GM21717 (cell line): ENCODE data around the gene DNAJB12.
"Not testable (repeated sequence)": the region's sequence is repeated elsewhere in the genome, so short reads cannot be mapped to it uniquely, and the experiment has no call there.

Experiments
- ATAC-seq: cut with Tn5 transposase; IDR thresholded peaks from one replicate; pipeline ENCODE4 v1.9.1; 2021; ENCODE audit warnings: mild to moderate bottlenecking, moderate library complexity; ENCODE audit not compliant: unreplicated experiment

Gene DNAJB12

GRCh38 chr10:72332423-72333111 is 22.2 kb downstream of the DNAJB12 start:
- no peak for ATAC-seq

- peak; percentile 39 for ATAC-seq
Measured at GRCh38 chr10:72331575-72332422, 22.9 kb downstream of the DNAJB12 start.

- no peak for ATAC-seq
Measured at GRCh38 chr10:72330069-72330426, 24.7 kb downstream of the DNAJB12 start.

DNA sequence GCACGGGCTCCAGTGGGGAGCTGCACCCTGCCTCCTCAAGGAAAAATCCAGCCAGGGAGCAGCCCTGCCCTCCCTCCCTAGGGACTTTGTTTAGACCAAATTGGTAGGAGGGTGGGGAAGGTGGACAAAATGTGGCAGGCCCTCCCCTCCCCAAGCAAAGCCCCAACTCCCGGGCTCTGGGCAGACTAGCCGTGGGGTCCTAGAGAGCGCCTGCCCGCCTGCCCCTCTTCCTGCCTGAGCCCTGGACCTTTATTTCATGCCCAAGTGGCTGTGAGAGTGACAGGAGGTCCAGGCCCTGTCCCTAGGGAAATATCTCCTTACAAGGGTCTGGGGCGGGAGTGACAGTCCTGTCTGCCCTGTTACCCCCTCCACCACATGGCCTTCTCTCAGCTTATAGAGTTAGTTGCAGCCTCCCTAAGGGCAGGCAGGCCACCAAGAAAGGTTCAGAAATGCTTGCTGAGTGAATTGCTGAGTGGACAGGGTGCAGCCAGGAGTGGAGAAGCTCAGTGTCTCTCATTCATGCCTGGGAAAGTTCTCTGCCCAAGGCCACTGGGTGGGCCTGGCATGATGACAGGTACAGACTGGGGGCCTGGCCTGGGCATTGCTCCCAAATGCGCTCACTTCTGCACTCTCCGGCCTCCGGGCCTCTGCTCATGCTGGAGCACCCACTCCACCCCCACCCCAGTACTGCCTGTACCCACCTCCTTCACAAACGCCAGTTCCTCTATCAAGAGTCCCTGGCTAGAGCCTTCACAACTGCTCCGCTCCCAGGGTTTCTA is 25.2 kb downstream of the DNAJB12 start:
- ATAC-seq, result no peak

DNA sequence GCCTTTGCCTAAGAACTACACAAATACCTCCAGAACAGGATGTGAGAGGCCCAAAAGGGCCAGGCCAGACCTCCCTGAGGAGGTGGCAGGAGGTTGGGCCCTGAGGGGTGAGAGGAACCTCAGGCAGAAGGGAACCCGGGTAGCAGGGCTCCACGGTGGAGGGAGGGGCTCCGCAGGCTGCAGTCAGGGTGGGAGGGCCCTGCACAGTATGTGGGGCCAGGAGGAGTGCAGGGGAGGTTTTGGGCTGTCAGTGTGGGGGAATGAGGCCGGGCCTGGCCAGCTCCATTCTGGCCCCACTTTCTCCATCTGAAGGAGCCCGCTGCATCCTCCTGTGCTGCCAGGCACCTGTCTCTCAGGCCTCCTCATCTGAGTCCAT is 25.9 kb downstream of the DNAJB12 start:
- no peak for ATAC-seq

GRCh38 chr10:72328045-72328828 is 26.5 kb downstream of the DNAJB12 start:
- no peak for ATAC-seq

DNA sequence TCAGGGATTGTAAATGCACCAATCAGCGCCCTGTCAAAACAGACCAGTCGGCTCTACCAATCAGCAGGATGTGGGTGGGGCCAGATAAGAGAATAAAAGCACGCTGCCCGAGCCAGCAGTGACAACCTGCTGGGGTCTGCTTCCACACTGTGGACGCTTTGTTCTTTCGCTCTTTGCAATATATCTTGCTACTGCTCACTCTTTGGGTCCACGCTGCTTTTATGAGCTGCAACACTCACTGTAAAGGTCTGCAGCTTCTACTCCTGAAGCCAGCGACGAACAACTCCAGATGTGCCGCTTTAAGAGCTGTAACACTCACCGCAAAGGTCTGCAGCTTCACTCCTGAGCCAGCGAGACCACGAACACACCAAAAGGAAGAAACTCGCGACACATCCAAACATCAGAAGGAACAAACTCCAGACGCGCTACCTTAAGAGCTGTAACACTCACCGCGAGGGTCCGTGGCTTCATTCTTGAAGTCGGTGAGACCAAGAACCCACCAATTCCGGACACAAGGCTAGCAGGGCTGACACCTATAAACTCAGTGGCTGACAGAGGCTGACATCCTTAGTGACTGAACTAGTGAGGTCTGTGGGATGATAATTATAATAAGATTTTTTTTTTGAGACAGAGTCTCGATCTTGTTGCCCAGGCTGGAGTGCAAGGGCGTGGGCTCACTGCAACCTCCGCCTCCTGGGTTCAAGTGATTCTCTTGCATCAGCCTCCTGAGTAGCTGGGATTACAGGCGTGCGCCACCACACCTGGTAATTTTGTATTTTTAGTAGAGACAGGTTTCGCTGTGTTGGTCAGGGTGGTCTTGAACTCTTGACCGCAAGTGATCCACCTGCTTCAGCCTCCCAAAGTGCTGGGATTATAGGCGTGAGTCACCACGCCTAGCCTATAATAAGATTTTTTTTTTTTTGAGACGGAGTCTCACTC is 27.8 kb downstream of the DNAJB12 start:
- ATAC-seq, result not testable (repeated sequence)

DNA sequence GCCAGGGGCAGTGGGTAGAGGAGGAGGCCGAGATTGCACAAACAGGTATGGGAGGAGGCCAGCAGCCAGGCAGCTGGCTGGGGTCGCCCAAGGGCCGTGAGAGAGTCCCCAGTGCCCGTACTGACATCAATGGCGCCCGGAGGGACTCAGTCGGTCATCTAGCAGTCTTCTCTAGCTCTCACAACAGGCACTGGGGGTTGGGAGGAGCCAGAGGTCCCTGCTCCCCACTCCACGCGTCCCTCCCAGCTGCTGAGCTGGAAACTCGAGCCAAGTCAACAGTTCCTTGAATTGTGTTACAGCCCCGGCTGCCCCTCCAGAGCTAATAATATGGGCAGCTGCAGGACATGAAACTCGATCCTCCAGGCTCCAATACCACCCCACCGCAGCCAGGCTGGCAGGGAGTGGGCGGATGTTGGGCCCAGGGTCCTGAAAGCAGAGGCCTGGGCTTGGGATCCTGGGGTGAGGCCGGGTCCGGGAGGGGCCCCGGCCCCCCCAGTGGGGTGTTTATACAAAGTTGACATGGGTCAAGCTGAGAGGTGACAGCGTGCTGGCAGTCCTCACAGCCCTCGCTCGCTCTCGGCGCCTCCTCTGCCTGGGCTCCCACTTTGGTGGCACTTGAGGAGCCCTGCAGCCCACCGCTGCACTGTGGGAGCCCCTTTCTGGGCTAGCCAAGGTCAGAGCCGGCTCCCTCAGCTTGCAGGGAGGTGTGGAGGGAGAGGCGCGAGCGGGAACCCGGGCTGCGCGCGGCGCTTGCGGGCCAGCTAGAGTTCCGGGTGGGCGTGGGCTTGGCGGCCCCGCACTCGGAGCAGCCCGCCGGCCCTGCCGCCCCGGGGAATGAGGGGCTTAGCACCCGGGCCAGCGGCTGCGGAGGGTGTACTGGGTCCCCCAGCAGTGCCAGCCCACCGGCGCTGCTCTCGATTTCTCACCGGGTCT is 29.2 kb downstream of the DNAJB12 start:
- ATAC-seq, result not testable (repeated sequence)

DNA sequence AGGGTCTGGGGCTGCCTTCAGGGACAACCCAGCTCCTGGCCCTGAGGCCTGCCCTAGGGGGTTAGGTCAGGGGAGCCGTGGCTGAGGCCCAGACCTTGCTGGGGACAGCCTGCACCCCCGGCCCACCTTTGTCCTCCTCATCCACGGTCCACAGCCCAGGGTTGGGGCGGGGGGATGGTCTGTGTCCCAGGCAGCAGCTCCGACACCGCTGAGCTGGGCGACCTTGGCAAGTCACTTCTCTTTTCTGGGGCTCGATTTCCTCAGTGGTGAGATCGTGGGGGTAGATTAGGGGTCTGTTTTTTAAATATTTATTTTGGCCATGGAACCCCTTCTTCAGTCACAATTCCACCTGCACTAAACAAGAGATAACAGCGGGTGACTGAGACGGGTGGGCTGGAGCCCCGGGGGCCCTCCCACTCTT is 30.9 kb downstream of the DNAJB12 start:
- ATAC-seq, result no peak

DNA sequence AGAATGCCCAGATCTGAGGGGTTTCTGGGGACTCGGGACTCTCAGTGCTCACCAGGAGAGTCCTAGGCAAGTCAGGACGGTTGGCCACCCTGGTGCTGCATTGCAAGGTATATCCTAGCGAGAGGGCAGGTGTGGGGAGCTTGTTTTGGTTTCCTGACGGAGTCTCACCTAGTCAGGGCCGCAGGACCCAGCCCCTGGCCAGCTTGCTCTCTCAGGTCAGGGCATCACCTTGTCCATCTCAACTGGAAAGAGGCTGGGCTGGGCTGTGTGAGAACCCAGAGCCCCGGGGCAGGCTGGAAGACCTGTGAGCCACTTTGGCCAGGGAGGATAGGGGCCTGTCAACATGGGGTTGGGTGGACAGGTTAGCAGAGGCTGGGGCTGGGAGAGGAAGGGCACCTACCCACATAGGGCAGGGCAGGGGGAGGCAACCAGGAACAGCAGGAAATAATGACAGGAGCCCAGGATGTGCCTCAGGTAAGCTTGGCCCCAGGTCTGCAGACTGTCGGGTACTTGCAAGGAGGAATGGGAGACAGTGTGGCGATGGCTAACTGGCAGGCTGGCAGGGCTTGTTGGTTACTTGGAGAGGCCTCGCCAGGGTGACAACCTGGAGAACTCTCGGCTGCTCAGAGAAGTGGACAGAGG is 31.5 kb downstream of the DNAJB12 start:
- no peak for ATAC-seq

DNA sequence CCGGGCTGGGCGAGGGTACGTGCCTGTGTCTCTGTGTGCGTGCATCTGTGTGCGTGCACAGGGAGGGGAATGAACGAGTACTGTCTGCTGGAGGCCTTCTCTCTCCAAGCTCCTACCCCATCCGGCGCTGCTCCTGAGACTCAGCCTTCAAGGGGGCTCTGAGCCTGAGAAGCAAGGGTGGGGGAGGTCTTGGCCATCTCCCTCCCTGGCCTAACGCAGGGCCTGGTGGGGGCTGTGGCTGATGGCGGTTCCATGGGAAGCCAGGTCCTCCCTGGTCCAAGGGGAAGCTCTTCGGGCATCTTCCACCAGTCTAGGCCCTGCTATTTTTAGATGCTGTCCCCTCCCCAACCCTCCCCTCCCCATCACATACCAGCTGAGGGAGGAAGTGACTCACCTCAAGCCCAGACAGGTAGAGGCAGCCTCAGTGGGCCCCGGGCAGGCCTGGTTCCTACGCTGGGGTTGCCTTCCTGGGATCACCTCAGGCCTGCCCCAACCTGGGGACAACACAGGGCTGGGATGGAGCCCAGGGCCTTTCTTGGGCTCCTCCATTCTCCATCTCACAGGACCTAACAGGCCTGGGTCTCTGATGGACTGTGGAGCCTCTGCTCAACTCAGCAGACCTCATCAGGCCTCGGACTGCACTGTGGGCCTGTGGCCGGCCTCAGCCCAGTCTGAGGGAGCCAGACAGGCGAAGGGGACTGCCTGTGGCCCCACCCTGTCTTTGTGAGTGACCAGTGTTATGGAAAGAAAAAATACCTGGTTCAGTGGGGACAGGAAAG is 32.2 kb downstream of the DNAJB12 start:
- ATAC-seq, result no peak

DNA sequence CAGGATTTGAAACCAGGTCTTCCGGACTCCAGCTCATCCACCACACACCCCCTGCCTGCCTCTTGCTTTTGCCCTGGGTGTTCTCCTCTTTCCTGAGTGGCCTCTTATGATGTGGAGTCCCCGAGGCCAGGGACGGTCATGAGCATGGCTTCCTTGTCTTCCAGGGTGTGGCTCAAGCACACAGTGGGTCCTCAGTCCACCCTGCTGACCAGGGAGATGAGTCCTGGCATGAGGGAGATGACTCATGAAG is 32.8 kb downstream of the DNAJB12 start:
- ATAC-seq, result no peak

GRCh38 chr10:72321248-72322029 is 33.3 kb downstream of the DNAJB12 start:
- no peak for ATAC-seq

GRCh38 chr10:72320676-72321247 is 34.0 kb downstream of the DNAJB12 start:
- peak; percentile 65 for ATAC-seq

GRCh38 chr10:72319416-72320254 is 35.1 kb downstream of the DNAJB12 start:
- ATAC-seq, result peak; percentile 39
